Measurements from ENCODE around the gene ZDHHC21. TPM values are rescaled to one million over a fixed set of nuclear protein-coding genes. Genes with fewer than 3 reads are reported as not detected.
A peak's percentile ranks its signal among the peaks of the same experiment; 100 is the strongest.
"Not testable (repeated sequence)": the region's sequence is repeated elsewhere in the genome, so short reads cannot be mapped to it uniquely, and the experiment has no call there.

The ZDHHC21 gene
- polyA plus RNA-seq, 5 donors = 12.8 to 33.7 (median 23.7) TPM

DNA sequence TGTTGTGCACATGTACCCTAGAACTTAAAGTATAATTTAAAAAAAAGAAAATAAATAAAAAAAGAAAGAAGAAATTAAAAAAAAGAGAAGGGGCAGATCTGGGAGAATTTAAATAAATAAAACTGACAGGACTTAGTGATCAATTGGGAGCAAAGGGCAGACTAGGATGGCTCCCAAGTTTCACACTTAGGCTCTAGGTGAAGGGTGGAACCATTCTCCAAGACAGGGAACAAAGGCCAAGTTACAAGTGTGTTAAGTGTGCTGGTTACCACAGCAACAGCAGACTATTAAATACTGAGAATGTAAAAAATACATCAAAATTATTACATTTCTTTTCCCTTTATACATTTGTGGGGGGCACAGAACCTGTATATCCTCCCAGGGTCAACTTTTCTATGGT, 7.1 kb downstream of the ZDHHC21 start:
- DNase-seq = no peak

DNA sequence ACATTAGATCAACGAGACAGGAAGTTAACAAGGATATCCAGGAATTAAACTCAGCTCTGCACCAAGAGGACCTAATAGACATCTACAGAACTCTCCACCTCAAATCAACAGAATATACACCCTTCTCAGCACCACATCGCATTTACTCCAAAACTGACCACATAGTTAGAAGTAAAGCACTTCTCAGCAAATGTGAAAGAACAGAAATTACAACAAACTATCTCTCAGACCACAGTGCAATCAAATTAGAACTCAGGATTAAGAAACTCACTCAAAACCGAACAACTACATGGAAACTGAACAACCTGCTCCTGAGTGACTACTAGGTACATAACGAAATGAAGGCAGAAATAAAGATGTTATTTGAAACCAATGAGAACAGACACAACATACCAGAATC, 10.6 kb downstream of the ZDHHC21 start:
- DNase-seq = not testable (repeated sequence)

GRCh38 chr9:14678776-14679175, 14.5 kb downstream of the ZDHHC21 start:
- DNase-seq = no peak

- no peak for DNase-seq
Measured at GRCh38 chr9:14677872-14678271, 15.4 kb downstream of the ZDHHC21 start.

- DNase-seq = no peak
Measured at GRCh38 chr9:14677396-14677795, 15.8 kb downstream of the ZDHHC21 start.

- no peak for DNase-seq
Measured at GRCh38 chr9:14674630-14675029, 18.6 kb downstream of the ZDHHC21 start.

DNA sequence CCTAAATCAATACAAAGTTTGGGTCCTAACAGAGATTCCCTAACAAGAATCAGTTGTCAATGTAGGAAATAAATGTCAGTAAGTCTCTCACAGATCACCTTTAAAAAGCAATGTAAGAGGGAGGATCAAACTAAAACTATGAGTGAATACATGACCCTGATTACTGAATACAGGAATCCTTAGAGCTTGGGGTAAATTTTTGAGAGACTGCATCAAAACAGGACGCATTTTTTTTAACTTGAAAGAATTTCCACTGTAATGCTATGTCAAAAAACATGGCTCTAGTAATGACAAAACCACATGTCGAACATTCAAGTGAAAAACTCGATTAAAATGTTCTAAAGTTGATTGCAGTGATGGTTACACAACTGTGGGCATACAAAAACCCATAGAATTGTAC, 21.9 kb downstream of the ZDHHC21 start:
- no peak for DNase-seq

- no peak for DNase-seq
Measured at GRCh38 chr9:14670718-14671117, 22.5 kb downstream of the ZDHHC21 start.

DNA sequence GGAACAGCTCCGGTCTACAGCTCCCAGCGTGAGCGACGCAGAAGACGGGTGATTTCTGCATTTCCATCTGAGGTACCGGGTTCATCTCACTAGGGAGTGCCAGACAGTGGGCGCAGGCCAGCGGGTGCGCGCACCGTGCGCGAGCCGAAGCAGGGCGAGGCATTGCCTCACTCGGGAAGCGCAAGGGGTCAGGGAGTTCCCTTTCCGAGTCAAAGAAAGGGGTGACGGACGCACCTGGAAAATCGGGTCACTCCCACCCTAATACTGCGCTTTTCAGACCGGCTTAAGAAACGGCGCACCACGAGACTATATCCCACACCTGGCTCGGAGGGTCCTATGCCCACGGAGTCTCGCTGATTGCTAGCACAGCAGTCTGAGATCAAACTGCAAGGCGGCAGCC, 29.2 kb downstream of the ZDHHC21 start:
- not testable (repeated sequence) for DNase-seq

DNA sequence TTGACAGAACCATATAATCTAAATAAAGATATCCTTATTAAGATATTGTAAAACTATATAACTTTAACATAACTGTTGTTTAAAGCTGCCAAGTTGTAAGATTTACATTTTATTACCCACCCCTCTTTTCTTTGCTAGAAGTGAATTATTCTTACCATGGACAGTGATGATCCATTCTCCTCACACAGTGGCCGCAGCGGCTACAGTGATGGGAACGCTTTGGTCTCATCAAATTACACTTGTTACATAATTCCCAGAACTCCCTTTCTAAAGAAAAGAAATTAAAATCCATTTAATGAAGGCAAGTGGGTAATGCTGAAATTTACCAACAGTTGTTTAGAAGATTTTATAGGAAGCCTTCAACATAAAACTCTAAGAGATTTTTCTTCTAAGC, 31.2 kb downstream of the ZDHHC21 start:
- no peak for DNase-seq

DNA sequence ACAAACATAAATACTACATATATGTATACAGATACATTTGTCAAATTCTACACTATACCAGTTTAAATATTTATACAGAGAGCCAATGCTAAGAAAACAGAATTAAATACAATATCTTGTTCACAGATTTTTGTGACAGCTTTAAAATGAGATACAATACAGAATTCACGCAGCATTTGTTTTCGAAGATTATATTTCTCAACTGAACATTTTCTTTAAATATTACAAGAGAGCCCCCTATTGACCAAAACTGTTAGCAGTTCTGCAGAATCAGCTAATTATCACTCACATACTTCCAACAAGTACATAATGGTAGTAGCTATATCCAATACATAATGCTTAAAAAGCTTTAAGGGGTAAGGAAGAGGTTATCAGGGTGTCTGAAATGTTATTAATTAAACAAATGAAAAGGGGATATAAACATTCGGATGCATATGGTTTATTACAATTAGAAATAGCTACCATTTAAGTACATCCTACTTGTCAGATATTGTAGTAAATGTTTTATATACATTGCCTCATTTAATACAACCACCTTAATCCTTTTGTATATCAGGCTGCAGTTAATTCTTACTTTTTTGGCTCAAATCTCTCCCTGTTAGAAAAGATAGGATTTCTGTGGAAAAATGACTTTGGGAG, 31.7 kb downstream of the ZDHHC21 start:
- DNase-seq = peak; percentile 19 to 30

DNA sequence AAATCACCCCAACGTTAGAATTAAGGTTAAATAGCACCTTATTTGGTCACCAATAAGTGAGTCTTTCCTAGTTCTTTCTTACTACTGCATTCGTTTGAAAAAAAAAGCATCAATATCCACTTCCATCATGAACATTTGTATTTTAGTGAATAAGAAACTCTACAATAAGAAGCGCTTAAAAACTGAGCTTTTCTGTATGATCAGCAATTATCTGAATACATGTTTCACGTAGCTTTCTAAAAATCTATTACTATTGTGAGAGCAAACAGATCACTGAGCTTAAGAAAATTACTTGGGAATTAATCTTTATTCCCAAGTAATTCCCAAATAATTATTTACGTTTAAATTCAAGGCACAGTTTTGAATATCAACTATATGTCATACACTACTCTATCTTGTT, 32.5 kb downstream of the ZDHHC21 start:
- DNase-seq = no peak

DNA sequence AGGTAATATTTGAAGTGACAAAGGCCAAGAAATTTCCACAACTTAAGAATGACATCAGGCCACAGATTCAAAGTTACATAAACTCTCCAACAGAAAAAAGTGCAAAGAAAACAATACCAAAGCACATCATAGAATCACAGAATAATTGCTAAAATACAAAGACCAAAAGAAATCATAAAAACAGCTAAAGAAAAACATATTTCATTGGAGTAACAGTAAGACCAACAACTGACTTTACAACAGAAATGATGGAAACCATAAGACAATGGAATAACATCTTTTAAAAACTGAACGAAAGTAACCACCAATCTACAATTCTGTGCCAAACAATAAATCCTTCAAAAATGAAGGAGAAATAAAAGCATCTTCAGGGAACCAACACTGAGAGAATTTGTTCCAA, 38.3 kb downstream of the ZDHHC21 start:
- DNase-seq = no peak

DNA sequence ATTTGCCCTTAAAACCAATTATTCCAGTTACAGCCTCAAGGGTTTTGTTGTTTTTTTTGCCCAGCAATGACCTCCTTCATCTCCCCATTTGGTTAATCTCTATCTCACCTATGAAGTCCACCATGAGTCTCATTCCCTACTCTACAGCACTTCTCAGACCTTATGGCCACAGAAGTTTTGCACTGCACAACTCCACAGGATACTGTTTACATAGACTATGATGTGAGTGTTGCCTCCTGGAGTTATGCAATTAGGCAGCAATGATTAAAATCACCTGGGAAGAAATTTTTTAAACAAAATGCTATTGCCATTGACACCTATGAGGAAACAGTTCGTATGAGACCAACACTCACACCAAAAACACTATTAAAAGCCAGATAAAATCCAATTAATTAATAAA, 39.7 kb downstream of the ZDHHC21 start:
- DNase-seq = no peak

DNA sequence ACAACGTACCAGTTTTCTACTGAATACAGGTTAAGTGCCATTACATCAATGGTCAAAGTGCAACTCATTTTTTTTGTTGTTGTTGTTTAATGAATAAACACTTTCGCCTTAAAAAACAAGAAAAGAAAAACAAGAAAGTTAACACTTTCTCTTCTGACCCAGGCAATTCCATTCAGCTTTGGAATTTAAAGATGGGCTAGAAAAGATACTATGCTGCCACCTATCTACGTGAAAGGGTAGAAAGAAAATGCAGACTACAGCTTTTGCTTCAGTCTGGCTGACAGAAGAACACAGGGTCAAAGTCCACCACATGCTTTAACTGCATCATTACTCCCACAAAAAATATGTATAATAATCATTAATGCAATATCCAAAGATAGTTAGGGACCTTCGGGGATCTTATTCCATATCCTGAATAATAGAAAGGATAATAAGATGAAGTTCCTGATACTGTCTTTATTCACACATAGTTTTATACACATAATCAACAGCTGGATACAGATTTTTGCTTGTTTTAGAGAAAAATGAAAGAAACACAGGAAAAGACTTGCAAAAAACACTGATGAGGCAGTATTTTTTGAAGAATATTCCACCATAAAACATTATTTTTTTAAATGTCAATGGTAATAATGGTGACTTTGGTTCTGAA, 40.4 kb downstream of the ZDHHC21 start:
- no peak for DNase-seq

DNA sequence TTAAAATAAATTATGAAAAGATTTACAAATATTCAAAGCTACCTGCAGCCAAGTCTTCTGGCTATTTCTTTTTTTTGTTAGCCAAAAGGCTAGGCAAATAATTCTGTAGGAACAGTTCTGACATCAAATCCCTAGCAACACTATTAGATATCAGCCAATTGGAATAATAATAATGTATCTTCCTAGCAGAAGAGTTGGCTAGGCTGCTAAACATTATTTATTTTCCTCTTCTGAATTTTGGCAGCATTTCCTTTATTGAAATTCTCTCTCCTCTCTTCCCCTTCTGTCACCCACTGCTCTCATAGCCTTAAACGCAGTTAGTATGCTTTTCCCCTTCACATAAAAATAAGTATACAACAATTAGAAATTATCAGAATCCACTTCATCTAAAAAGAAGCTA, 42.6 kb downstream of the ZDHHC21 start:
- DNase-seq = no peak

GRCh38 chr9:14645648-14646047, 47.6 kb downstream of the ZDHHC21 start:
- DNase-seq = no peak

DNA sequence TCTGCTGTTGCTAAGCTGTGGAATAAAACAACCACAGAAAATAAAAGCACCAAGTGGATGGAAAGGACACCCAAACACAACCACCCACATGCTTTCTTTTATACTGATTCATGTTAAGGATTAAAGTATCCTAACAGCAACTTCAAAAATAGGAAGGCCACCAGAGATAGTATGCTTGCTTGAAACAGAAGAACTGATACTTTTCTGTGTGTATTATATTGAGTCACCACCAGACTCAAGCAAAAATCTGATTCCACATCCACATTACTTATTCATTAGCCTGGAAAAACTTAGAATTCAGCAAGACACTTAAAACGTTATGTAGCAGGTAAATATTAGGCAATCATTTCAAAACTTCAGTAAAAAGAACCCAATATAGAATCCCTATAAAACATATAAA, 52.3 kb downstream of the ZDHHC21 start:
- DNase-seq = no peak

GRCh38 chr9:14640294-14640693, 52.9 kb downstream of the ZDHHC21 start:
- no peak for DNase-seq

- no peak for DNase-seq
Measured at GRCh38 chr9:14633906-14634565, 59.2 kb downstream of the ZDHHC21 start.

DNA sequence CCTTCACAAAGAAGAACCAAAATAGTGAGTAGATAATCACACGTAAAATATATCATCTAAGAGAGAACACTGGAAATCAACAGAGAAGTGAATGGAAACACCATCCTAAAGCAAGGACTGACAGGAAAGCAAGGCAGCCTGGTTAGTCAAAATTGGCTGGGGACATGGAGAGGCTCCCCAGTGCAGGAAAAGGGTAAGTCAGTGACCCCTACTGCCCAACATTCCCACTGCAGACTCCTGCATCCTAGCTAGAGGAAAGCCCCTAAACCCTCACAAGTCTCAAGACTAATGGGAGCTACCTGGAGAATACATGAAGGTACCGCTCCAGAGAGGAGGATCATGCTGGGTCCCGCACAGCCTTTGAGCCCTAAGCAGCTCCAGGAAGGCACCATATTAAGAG, 60.1 kb downstream of the ZDHHC21 start:
- no peak for DNase-seq

GRCh38 chr9:14627513-14627912, 65.7 kb downstream of the ZDHHC21 start:
- DNase-seq = no peak

DNA sequence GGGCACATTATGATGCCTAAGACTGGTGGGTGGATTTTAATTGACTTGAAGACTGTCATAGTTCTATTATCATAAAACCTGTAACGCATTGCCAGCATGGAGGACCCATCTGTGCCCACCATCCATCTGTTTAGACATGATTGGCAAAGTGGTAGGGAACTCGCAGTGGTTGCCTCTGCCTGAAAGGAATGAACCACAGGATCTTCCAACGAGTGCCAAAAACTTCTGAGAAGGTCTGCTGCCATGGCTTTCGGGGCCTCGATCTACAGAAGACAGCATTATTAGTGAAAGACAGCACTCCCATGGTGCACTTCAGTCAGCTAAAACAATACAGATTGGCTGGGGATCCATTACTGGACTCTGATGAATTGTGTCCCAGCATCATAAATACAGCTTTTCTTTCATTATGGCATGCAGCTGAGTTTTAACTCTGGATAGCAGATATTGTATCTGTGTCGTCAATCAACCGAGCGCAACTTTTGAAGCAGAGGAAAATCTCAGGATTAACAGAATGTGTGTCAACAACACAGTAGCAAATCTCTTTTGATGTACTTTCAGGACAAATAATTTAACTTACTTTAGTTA, 74.3 kb downstream of the ZDHHC21 start:
- DNase-seq = no peak

Measured in right lung (tissue), 5 donors.